CD4-positive, alpha-beta T cell treated with Interleukin-21 for 1 hour (primary cell): ENCODE results near the gene DOCK4.
"Not testable (repeated sequence)": the region's sequence is repeated elsewhere in the genome, so short reads cannot be mapped to it uniquely, and the experiment has no call there.

Source experiments
- DNase-seq: peaks from one replicate; pipeline ENCODE4 v3.0.0-alpha.2; 2020

The DOCK4 gene

DNA sequence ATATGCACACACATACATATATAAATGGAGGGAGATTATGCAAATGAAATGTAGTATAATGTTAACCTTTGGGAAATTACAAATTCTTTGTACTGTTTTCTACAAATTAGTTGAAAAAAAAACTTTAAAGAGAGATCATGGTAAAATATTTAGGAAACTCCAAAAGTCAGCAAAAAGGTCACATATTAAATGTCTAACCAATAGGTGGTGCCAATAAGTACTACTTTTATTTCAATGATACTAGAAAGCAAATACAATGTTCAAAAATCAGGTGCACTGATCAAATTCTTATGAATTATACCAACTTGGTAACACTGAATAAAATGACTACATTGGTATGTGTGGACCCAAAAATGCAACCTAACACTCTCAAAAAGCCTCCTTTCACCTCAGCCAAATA is 276.9 kb downstream of the DOCK4 start:
- no peak for DNase-seq

DNA sequence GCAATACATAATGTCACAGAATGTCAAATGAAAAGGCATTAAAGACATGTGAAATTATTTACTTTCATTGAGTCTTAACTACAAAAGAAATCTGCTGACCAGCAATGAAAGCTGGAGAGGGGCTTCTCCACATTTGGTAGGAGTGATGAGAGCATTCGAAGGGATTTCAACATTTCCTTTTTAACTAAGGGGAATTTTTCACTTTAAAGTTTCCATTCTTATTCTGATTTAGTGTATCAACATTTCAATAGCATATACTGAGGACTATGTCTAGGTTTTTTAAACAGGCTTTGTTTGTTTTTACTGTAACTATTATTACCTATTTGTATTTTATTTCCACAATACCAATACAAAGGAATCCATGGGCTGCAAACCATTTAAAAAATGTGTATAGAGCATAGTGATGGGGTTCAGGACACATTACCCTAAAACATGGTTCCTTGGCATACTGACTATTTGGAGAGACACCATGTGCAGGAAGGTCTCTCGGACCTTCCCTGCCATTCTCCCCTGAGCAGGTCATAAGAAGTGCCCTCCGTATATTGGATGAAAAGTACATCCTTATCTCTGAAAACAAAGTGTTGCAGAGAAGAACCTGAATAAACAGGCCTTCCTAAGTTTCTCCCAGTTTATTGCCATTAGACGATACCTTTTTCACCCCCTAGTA is 278.7 kb downstream of the DOCK4 start:
- no peak for DNase-seq

DNA sequence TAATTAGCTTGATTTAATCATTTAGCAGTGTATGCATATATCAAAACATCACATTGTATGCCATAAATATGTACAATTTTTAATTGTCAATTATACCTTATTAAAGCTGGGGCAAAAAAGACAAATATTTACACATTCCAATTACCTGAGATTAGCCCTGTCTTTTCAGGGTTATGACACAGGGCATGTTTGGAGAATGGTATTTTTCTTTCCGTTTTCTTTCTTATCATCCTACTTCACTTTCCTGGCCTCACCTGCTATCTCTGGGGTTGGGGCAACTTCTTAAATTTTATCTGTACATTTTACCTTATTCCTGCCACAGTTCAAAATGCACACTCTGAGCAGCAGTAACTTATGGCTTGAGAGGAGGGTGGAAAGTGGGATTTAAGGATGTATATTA is 285.9 kb downstream of the DOCK4 start:
- no peak for DNase-seq

DNA sequence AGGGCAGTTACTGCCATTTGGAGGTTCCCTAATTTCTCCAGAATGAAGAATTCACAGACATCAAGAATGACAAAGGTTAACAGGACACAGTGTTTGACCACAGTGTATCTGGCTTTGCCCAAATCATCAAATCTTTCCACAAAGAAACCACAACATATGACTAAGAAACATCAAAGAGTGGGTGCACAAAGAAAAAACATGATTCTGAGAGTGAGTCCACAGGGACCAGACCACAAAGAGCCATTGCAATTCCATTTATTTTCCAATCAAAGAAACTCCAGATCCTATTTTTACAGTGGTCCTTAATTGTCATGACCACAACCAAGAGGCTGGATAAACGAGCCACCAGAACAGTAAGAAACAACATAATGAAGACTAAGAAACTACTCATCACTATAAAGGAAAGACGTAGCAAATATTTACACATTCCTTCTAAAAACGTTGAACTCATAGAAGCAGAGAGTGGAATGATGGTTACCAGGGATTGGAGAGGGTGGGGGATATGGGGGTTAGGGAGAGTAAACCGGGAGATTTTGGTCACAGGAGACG is 286.5 kb downstream of the DOCK4 start:
- no peak for DNase-seq

DNA sequence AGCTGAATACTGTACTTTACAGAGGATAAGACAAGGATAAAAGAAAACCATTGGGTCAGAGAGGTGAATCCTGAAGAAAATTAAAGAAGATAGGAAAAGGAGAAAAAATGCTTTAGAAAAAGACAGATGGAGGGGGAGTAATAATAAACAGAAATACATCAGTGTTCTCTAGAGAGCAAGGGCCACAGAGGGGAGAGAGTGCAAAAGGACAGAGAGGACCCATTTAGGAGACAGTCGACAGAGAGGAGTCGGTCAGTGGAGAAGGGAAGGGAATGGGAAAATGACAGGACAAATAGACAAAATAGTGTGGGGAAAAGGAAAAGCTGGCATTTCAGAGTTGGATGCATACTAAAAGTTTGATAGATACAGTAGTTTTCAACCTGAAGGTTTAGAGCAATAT is 287.0 kb downstream of the DOCK4 start:
- no peak for DNase-seq

DNA sequence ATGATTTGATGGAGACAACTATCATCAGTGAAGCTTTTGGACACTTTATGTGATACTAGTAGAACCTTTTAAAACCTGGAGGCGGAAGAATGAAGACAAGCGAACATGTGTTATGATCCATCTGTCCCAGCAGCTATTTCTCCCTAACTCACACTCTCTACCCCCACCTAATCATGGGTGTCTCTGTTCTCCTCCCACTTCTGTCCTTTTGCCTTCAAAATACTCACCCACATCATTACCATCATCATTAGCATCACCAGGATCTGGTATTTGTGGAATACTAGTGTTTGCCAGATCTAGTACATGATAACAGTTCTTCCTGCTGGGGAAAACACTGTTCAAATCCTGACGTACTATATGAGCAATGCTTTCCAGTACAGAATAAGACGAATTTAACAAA is 287.7 kb downstream of the DOCK4 start:
- no peak for DNase-seq

GRCh38 chr7:111917404-111917803 is 288.8 kb downstream of the DOCK4 start:
- DNase-seq: not testable (repeated sequence)

DNA sequence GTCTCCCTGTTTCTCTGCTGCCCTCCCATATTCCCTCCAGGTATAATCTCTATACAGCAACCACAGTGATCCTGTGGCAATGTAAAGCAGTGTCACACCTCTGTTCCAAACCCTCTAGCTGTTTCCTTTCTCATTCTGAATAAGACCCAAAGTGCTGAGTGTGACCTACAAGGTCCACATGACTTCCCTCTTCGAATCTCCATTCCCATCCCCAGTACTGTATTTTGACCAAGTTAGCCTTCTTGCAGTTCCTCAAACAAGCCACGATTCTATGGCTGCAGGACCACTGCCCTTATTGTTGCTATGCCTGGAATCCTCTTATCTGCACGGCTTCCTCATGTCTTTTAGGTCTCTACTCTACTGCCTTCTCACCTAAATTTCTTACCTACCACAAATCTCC is 291.9 kb downstream of the DOCK4 start:
- no peak for DNase-seq

- no peak for DNase-seq
Observed at GRCh38 chr7:111911166-111911961, 294.8 kb downstream of the DOCK4 start.

DNA sequence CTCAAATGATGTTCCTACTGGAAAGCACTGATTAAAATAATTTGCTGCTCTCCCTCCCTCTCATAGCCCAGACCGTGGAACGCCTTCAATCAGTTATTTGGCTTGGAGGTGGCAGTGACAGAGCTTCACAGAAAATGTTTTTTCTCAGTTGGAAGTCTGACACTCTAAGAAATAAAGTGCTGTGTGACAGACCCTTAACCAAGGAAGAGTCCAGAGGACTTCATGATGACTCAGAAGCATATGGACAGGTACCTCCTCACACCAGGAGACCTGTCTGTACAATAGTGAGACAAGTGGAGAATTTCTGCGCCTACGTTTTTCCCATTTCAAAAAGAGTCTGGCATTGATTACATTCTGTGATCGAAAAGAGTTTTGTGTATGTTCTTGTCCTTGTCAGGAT is 295.5 kb downstream of the DOCK4 start:
- DNase-seq: no peak

DNA sequence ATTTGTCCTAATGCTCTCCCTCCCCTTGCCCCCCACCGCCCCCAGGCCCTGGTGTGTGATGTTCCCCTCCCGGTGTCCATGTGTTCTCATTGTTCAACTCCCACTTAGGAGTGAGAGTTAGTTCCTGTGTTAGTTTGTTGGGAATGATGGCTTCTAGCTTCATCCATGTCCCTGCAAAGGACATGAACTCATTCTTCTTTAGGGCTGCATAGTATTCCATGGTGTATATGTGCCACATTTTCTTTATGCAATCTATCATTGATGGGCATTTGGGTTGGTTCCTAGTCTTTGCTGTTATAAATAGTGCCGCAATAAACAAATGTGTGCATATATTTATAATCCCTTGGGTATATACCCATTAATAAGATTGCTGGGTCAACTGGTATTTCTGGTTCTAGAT is 297.5 kb downstream of the DOCK4 start:
- DNase-seq: not testable (repeated sequence)

- DNase-seq: no peak
Observed at GRCh38 chr7:111903797-111904196, 302.4 kb downstream of the DOCK4 start.

- no peak for DNase-seq
Observed at GRCh38 chr7:111903016-111903415, 303.2 kb downstream of the DOCK4 start.

GRCh38 chr7:111900283-111900682 is 305.9 kb downstream of the DOCK4 start:
- no peak for DNase-seq

GRCh38 chr7:111895049-111895448 is 311.1 kb downstream of the DOCK4 start:
- no peak for DNase-seq

DNA sequence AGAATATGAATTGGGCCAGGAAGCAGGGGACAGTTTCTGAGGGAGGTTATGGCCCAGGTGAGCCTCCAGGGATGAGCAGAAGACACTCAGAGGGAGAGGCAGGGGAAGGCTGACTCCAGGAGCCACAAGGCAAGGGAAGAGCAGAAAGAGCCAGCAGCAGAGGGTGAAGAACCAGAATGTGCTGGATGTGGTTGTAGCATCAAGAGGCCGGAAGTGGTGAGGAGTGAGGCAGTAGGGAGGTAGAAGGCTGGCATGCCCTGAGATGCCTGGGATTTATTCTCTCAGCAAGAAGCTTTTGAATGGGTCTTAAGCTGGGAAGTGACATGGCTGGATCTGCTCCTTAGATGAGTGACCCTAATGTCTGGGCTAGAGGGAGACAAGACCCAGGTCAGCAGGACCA is 311.7 kb downstream of the DOCK4 start:
- DNase-seq: no peak

- no peak for DNase-seq
Observed at GRCh38 chr7:111893190-111893589, 313.0 kb downstream of the DOCK4 start.

DNA sequence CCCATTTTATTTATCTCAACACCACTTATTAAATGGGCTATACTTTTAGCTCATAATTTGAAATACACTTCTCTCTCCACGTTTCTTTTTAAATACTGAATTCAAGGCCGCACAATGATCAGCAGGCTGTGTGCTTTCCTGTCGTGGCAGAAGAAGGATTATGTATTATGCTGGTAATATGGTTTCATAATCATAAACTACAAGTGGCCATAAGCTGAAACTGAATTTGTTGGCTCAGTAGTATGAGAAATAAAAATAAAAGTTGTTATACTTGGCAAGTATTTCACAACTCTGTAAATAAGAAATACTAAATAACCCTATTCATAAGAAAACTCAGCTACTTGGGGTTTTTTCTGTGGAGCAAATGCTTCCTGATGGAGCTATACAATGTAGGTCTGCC is 313.6 kb downstream of the DOCK4 start:
- no peak for DNase-seq

DNA sequence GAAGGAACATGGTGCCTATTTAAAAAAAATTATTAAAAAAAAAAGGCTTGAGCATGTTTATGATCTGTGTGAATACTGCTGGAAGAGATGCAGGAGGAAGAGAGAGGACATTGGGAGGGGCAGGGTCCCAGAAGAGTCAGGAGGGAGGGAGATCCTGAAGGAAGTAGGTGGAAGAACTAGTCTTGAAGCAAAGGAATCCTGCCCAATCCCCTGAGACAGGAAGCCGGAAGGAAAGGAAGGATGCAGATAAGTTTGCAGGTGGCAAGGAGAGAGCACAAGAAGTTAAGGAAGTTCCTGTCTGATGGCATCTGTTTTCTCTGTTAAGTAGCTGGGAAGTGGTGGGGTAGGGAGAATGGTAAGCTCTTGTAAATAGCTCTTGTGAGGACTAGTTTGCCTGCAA is 318.5 kb downstream of the DOCK4 start:
- DNase-seq: no peak

DNA sequence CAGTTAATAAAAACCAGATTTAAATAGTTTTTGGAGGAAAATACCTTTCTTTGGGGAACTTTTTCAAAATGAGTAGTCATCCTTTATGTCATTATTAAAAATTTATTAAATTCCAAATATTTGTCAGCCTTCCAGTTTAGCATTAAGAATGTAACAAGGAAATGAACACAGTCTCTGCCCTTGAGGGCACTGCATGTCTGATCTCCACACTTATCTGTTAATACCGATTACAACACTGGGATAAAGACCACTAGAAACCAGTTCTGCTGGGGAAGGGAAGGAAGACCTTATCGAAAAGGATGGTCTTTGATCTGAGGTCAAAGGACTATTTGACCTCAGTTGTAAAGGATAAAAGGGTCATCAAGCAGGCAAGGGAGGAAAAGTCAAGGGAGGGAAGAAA is 320.0 kb downstream of the DOCK4 start:
- no peak for DNase-seq

DNA sequence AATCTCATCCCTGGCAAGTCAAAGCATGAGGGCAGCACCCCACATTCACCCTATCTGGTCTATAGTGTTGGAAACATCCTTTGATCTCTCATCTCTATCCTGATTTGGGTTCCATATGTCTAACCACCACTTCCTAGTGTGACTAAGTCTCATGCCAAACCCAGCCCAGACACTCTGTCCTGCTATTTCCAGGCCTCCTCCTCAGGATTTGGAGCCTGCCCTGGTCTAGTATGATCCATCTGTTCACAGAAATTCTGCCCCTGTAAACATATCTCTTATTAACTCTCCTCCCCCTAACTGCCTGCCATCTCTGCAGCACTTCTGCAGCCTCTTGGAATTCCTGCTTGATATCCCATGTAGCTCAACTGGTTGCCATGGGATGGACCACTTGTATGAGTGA is 323.0 kb downstream of the DOCK4 start:
- DNase-seq: no peak

DNA sequence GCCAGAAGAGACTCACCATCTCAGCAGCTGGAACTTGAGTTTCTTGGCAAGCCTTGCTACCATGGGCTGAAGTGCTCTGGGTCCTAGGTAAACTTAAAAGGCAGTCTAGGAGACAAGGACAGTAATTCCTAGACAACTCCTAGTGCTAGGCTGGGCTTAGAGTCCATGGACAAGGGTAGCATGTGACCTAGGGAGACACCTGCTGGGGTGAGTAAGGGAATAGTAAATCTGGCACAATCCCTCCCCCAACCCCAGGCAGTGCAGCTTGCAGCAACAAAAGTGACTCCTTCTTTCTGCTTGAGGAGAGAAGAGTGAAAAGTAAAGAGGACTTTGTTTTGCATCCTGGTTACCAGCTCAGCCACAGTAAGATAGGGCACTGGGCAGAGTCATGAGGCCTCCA is 327.4 kb downstream of the DOCK4 start:
- no peak for DNase-seq

DNA sequence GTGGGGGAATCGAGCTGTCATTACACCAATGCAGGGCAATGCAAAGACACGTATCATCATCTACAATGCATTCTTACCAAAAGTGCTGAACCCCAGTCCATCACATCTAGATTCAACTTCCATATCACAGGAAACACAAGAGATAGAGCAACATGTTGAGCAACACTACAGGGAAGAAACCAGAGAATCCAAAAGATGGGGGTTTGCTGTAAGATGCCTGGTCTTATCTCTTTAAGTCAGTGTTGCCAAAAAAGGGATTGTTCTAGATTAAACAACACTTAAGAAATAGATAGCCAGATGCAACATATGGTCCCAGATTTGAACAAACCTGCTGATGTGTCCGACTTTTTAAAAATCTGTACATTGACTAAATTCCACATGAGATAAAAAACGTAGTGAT is 328.3 kb downstream of the DOCK4 start:
- no peak for DNase-seq

DNA sequence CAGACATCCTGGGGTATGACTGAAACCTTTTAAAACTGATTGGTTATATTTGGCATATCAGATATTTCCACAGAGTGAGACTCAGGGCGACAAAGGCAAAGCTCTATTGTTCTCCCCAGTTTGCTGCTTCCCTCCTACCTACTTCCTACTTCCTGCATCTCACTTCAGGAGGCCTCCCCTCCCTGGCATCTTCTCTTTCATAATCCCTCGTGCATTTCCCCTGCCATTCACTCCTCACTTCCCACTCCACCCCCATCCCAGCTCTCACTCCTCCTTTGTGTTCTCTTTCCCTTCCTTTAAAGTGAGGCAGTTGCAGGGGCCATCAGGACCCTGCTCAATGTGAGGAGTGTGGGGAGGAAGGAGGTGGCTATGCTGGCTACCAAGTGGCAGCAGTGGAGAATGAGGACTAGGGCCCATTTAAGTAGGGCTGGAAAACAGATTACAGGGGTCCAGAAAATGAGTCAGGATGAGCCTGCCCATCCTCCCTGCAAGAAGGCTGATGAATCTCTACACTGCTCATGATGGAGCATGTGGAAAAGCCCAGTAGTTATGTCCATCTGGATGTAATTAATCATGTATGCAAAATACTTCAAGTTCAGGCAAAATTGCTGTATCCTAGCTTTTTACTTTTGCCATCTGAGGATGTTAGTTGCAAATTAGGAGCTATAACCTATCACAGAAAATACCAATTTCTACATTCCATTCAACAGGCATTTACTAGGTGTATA is 332.1 kb downstream of the DOCK4 start:
- DNase-seq: no peak
